IPS-20b (cell line): Measurements from ENCODE around the gene ATL1.

ENCODE experiments used
- H3K27ac ChIP-seq: one replicate; pipeline ENCODE4 v1.5.1; 2013; ENCODE audit warnings: low read length
- H3K27me3 ChIP-seq: 2 replicates; pipeline ENCODE4 v1.6.1; 2013; ENCODE audit warnings: mild to moderate bottlenecking, low read length, inconsistent platforms; ENCODE audit not compliant: insufficient read depth
- H3K36me3 ChIP-seq: 2 replicates; pipeline ENCODE4 v1.6.1; 2013; ENCODE audit warnings: low read depth, mild to moderate bottlenecking, inconsistent platforms, low read length, moderate library complexity; ENCODE audit not compliant: insufficient read depth
- H3K4me1 ChIP-seq: 2 replicates; pipeline ENCODE4 v1.6.1; 2013; ENCODE audit warnings: mild to moderate bottlenecking, control low read depth, inconsistent platforms, low read length, moderate library complexity; ENCODE audit not compliant: insufficient read depth
- H3K4me3 ChIP-seq: 2 replicates; pipeline ENCODE4 v1.5.1; 2013; ENCODE audit warnings: mild to moderate bottlenecking, low read length, inconsistent platforms
- H3K9ac ChIP-seq: 2 replicates; pipeline ENCODE4 v1.6.1; 2013; ENCODE audit warnings: low read depth, mild to moderate bottlenecking, inconsistent platforms, low read length, moderate library complexity
- H3K9me3 ChIP-seq: 2 replicates; pipeline ENCODE4 v1.6.1; 2013; ENCODE audit warnings: mild to moderate bottlenecking, low read depth, low read length, inconsistent platforms; ENCODE audit not compliant: insufficient read depth

Gene ATL1

DNA sequence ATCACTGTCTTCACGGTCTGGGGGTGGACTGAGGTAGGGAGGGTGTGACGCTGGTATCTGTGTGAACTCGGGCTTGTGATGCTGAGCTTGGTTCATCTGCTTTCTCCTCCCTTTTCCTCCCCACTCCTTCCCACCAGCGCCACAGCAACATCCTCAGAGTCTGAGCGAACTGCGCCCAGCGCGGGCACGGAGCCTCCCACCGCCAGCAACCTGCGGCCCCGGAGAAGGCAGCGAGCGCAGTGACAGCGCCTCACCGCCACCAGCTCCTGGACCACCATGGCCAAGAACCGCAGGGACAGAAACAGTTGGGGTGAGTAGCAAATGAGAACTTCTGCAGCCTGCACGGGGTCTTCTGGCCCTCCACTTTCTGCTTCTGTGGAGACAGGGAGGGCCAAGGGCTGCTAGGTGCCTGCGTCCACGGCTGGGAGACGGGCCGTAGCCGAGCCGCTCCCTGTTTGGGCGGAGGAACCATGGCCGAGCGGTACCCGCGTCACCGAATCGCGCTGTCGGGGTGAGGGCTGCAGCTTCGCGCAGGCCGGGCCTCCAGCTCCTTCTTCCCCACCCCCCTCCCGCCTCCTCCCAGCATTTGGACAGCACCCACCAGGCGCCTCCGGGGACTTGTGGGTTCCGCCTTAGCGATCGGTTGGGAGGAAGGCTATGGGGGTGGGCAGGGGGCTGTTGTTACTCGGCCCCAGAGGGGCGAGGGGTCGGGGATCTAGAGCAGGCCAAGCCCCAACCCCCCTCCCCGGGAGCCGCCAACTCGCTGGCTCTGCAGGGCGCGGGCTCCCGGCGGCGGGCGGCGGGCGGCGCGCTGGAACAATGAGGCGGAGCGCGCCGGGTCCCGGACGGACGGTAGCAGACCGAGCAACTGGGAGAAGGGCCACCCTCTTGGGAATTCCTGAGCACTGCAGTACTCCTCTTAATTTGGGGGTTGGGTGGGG lies at the start of gene ATL1:
Gene ATL1, plus strand, starts transcription at position 156 of the 941 bp plus-strand sequence. Its CDS starts 121 bp downstream, at position 277.
- no peaks in the 10 kb centered on the region for H3K36me3 ChIP-seq
- H3K9ac ChIP-seq = peak within 1 kb of the TSS; percentile 85; the same call in 1 of the 2 replicates
- H3K9me3 ChIP-seq = no peaks in the 10 kb centered on the region
- H3K27ac ChIP-seq = no peak within 1 kb of the TSS
- no peaks in the 10 kb centered on the region for H3K4me1 ChIP-seq
- H3K4me3 ChIP-seq = peak within 1 kb of the TSS; percentile 88
- peaks cover 50% of the 10 kb centered on the region for H3K27me3 ChIP-seq

DNA sequence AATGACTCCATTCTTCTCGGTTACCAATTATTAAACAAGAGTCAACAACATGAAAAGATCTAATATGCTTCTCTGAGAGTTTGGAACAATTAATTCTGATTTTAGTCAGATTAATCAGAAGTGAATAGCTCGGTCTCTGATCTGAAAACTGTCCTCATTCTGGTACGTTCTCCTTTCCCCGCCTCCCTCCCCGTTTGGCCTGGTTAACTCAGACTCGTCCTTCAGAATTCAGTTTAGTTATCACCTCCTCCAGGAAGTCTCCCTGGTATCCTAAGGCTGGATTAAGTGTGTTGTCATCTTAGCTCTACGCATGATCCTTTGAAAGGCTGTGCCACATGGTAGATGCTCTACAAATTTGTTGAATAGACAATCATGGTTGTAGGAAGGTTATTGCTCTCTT lies 49.8 kb upstream of the ATL1 start:
- no peak overlapping the region for H3K4me3 ChIP-seq
- no peaks in the 10 kb centered on the region for H3K9me3 ChIP-seq
- H3K27ac ChIP-seq = no peak overlapping the region
- H3K27me3 ChIP-seq = no peaks in the 10 kb centered on the region
- H3K4me1 ChIP-seq = no peaks in the 10 kb centered on the region
- no peaks in the 10 kb centered on the region for H3K36me3 ChIP-seq
- H3K9ac ChIP-seq = no peak overlapping the region

GRCh38 chr14:50512463-50512862 lies 47.5 kb upstream of the ATL1 start:
- Histone ChIP-seq H3K36me3 (no peaks in the 10 kb centered on the region), H3K27me3 (no peaks in the 10 kb centered on the region), H3K9me3 (no peaks in the 10 kb centered on the region), H3K9ac (no peak overlapping the region), H3K27ac (no peak overlapping the region), H3K4me3 (no peak overlapping the region), H3K4me1 (no peaks in the 10 kb centered on the region)

DNA sequence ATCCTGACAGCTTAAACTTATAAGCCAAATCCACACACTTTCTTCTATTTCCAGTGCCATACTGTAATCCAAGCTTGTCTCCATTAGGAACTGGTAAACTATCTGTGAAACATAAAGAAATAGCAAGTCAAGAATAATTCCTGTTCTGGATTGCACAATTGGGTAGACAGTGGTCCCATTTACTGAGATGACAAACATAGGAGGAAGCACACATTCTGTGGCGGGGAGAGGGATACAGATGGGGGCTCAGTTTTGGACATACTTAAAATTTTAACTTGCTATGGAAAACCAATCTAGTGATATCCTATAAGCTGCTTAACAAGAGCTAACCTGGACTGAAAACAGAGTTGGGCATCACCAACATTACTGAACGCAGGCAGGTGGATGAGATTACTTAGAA lies 43.9 kb upstream of the ATL1 start:
- Histone ChIP-seq H3K27ac (no peak overlapping the region), H3K9ac (no peak overlapping the region), H3K4me3 (no peak overlapping the region), H3K36me3 (no peaks in the 10 kb centered on the region), H3K27me3 (no peaks in the 10 kb centered on the region), H3K4me1 (no peaks in the 10 kb centered on the region), H3K9me3 (no peaks in the 10 kb centered on the region)

GRCh38 chr14:50520947-50521815 lies 38.8 kb upstream of the ATL1 start:
- H3K4me1 ChIP-seq = peaks cover 11% of the 10 kb centered on the region
- H3K36me3 ChIP-seq = no peaks in the 10 kb centered on the region
- no peaks in the 10 kb centered on the region for H3K27me3 ChIP-seq
- H3K9me3 ChIP-seq = no peaks in the 10 kb centered on the region
- no peak overlapping the region for H3K4me3 ChIP-seq
- H3K9ac ChIP-seq = no peak overlapping the region
- H3K27ac ChIP-seq = no peak overlapping the region

DNA sequence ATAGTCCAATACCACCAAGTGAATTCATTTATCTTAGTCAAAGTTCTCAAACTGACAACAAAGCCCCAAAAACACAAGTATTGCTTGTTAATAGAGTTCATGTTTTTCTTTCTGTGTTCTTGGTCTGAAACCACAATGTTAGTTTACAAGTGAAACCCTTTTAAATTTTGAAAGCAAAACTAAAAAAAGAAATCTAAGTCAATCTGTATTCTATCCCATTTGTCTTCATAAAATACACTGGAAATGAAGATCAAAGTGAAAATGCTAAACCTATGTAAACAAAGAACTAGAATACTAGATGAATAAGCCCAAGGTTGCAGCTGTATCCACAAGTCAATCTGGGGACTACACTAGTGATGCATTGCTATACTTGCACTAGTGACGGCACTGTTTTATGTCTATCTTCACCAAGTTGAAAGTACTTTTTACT lies 38.0 kb upstream of the ATL1 start:
- Histone ChIP-seq H3K9ac (no peak overlapping the region), H3K4me3 (no peak overlapping the region), H3K27me3 (no peaks in the 10 kb centered on the region), H3K27ac (no peak overlapping the region), H3K36me3 (no peaks in the 10 kb centered on the region), H3K9me3 (no peaks in the 10 kb centered on the region), H3K4me1 (peaks cover 11% of the 10 kb centered on the region)

DNA sequence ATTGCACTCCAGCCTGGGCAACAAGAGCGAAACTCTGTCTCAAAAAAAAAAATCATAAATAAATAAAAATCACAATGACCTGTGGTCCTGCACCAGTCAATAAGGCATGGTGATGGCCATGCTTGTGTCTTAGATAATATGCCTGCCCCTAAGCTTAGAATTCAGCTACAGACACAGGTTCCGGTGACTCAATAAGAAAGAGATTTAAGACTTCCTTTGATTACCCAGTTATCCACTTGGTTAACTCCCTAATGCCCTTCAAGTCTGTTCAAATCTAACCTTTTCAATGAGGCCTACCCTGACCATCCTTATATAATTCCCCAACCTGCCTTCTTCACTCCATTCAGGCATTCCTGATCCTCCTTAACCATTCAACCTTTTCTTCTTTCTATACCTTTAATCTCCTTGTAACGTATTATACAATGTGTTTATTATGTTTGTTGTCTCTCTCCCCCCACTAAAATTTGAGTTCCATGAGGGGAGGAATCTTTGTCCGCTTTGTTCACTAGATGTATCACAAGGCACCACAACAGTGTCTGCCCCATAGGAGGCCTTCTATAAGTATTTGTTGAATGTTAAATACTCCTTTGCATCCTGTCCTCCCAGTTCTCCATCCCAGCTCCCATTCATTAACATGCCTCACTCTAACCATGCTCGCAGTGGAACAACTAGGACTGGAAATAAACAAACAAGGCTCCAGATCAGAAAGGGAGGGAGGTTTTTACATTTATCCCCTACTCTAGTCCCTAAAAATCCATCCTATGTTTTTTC lies 36.5 kb upstream of the ATL1 start:
- Histone ChIP-seq H3K4me1 (peaks cover 11% of the 10 kb centered on the region), H3K9ac (no peak overlapping the region), H3K4me3 (no peak overlapping the region), H3K27ac (no peak overlapping the region), H3K9me3 (no peaks in the 10 kb centered on the region), H3K27me3 (no peaks in the 10 kb centered on the region), H3K36me3 (no peaks in the 10 kb centered on the region)

DNA sequence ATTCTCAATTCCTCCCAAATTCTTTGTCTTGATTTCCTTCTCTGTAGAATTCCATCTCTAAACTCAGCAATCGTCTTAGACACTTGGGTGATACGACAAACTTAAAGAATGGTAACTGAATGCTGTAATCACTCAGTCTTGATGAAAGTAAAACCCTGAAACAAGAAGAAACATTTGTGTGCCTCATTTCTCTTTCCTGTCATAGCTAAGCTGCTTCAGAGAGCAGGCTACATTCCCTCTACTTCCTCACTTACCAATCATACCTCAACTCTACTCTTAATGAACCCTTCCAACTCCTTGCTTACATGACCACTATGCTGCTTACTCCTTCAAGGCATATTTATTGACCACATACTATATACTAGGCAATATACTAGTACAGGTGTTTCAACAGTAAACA lies 35.9 kb upstream of the ATL1 start:
- H3K36me3 ChIP-seq = no peaks in the 10 kb centered on the region
- no peaks in the 10 kb centered on the region for H3K9me3 ChIP-seq
- no peak overlapping the region for H3K9ac ChIP-seq
- no peak overlapping the region for H3K27ac ChIP-seq
- no peaks in the 10 kb centered on the region for H3K27me3 ChIP-seq
- H3K4me1 ChIP-seq = peaks cover 11% of the 10 kb centered on the region
- H3K4me3 ChIP-seq = no peak overlapping the region

DNA sequence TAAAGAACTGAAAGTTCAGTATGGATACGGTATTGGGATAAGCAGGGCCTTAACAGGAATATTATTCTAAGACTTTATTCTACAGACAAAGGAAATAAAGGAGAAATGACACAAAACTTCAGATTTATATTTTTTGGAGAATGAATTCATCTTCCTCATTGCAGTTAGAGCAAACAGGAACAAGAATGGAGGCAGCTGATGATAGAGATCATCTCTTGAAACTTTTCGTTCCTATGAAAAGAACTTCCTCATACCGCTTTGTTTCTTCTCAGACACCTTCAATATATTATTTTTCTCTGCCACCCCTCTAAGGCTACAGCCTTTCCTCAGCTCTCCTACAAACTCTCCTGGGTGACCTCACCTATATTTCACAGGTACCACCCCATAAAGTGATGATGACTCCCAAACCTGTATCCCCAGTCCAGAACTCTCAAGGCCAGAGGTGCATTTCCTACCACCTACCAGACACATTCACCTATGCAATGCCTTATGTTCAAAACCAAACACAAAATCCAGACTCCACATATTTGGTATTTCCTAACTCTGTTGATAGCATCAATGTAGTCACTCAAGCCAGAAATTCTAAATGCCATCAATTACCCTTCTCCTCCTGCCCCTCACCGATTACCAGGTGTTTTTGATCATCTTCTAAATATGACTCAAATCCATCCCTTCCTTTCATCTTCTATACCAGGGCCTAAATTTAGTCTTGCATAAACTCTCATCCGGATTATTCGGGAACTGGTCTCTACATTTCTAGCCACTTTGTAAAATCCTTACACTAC lies 35.0 kb upstream of the ATL1 start:
- no peak overlapping the region for H3K27ac ChIP-seq
- H3K36me3 ChIP-seq = no peaks in the 10 kb centered on the region
- H3K9ac ChIP-seq = no peak overlapping the region
- no peak overlapping the region for H3K4me3 ChIP-seq
- H3K27me3 ChIP-seq = no peaks in the 10 kb centered on the region
- H3K4me1 ChIP-seq = peaks cover 14% of the 10 kb centered on the region
- no peaks in the 10 kb centered on the region for H3K9me3 ChIP-seq

- no peak overlapping the region for H3K9ac ChIP-seq
- peaks cover 3% of the 10 kb centered on the region; the same call in 1 of the 2 replicates for H3K27me3 ChIP-seq
- peaks cover 22% of the 10 kb centered on the region for H3K4me1 ChIP-seq
- H3K36me3 ChIP-seq = no peaks in the 10 kb centered on the region
- no peak overlapping the region for H3K27ac ChIP-seq
- no peak overlapping the region for H3K4me3 ChIP-seq
- H3K9me3 ChIP-seq = no peaks in the 10 kb centered on the region
These were observed 31.9 kb upstream of the ATL1 start for GRCh38 chr14:50528000-50528399.
